Amygdala (tissue), 56 donors: ENCODE results near the gene TCFL5.

Experiments used
- DNase-seq, 56 donors: peaks; one replicate each; lab custom pipeline; 2025; lab: John Stamatoyannopoulos, UW

Gene TCFL5

GRCh38 chr20:62838128-62838891 is 23.3 kb downstream of the TCFL5 start:
- no peak for DNase-seq

- DNase-seq: no peak
These were observed 23.9 kb downstream of the TCFL5 start for GRCh38 chr20:62837790-62838127.

- DNase-seq: no peak
These were observed 24.6 kb downstream of the TCFL5 start for GRCh38 chr20:62836967-62837490.

- no peak for DNase-seq
These were observed 25.4 kb downstream of the TCFL5 start for GRCh38 chr20:62835931-62836861.

- DNase-seq: no peak
These were observed 26.5 kb downstream of the TCFL5 start for GRCh38 chr20:62834967-62835730.

- no peak for DNase-seq
These were observed 28.7 kb downstream of the TCFL5 start for GRCh38 chr20:62832951-62833391.

GRCh38 chr20:62832212-62832922 is 29.3 kb downstream of the TCFL5 start:
- peak in 5 of 56 donors; percentile 14 to 49 (median 30) for DNase-seq

- peak in 2 of 56 donors; percentile 5 to 24 for DNase-seq
These were observed 29.8 kb downstream of the TCFL5 start for GRCh38 chr20:62831854-62832211.

- no peak for DNase-seq
These were observed 30.2 kb downstream of the TCFL5 start for GRCh38 chr20:62831361-62831788.

- no peak for DNase-seq
These were observed 30.8 kb downstream of the TCFL5 start for GRCh38 chr20:62830821-62831220.

- no peak for DNase-seq
These were observed 31.4 kb downstream of the TCFL5 start for GRCh38 chr20:62830251-62830650.

GRCh38 chr20:62829231-62830230 is 32.1 kb downstream of the TCFL5 start:
- DNase-seq: no peak

GRCh38 chr20:62828511-62829230 is 33.0 kb downstream of the TCFL5 start:
- DNase-seq: no peak

- no peak for DNase-seq
These were observed 33.6 kb downstream of the TCFL5 start for GRCh38 chr20:62828051-62828450.

- no peak for DNase-seq
These were observed 34.1 kb downstream of the TCFL5 start for GRCh38 chr20:62827311-62828038.

- DNase-seq: no peak
These were observed 34.8 kb downstream of the TCFL5 start for GRCh38 chr20:62826646-62827310.
